B cell (primary cell): ENCODE measurements around the gene USP53. TPM values are rescaled to one million over a fixed set of nuclear protein-coding genes. Genes with fewer than 3 reads are reported as not detected.

Experiments
- ATAC-seq: fragments of 200-7000 bp; cut with Tn5 transposase; one replicate; pipeline ENCODE4 v1.10.0; 2021; ENCODE audit warnings: low read depth, mild to moderate bottlenecking, moderate number of reproducible peaks, moderate library complexity
- CTCF ChIA-PET: fragments of 350-600 bp; sonication (Branson Sonifier 250); formaldehyde crosslinking; loops from one replicate; lab custom pipeline; 2021; ENCODE audit warnings: antibody characterized with exemption, inconsistent platforms; lab: Charles Lee
- POLR2A ChIA-PET: fragments of 350-600 bp; sonication (Branson Sonifier 250); formaldehyde crosslinking; loops from one replicate; lab custom pipeline; 2021; ENCODE audit warnings: antibody characterized with exemption; lab: Charles Lee
- DNase-seq: peaks from one replicate; pipeline ENCODE4 v3.0.0; 2013
- H2AFZ ChIP-seq: 2 replicates; pipeline ENCODE4 v1.6.1; 2012; ENCODE audit warnings: mild to moderate bottlenecking, low read depth, low read length; ENCODE audit not compliant: insufficient read depth, poor library complexity, severe bottlenecking
- H3K27ac ChIP-seq, 2 donors: 1 replicate in 1 of 2; 2 replicates in 1 of 2; pipeline ENCODE4 v1.5.1; 2012 to 2013; ENCODE audit warnings: low read length in 2 of 2, mild to moderate bottlenecking in 2 of 2, moderate library complexity in 1 of 2
- H3K27me3 ChIP-seq, 4 experiments: fragments of 200-600 bp in 1 of 4; sonication (generic) in 1 of 4; replicated peaks in 1 of 4; 1 replicate in 2 of 4; 2 replicates in 2 of 4; pipeline versions ENCODE4 v1.6.1 to v1.7.0; 2013 to 2016; ENCODE audit warnings: low read length in 3 of 4, mild to moderate bottlenecking in 2 of 4, mixed read lengths in 1 of 4, moderate library complexity in 1 of 4; ENCODE audit not compliant: insufficient read depth in 4 of 4, control insufficient read depth in 3 of 4; ENCODE audit errors: control extremely low read depth in 1 of 4
- H3K36me3 ChIP-seq, 2 experiments: replicated peaks in 1 of 2; 1 replicate in 1 of 2; 2 replicates in 1 of 2; pipeline versions ENCODE4 v1.6.1 to v1.7.1; 2013; ENCODE audit warnings: low read length in 1 of 2; ENCODE audit not compliant: insufficient read depth in 2 of 2, control insufficient read depth in 1 of 2; ENCODE audit errors: control extremely low read depth in 1 of 2, extremely low read depth in 1 of 2
- H3K4me1 ChIP-seq, 2 donors: fragments of 200-600 bp in 1 of 2; sonication (generic) in 1 of 2; 1 replicate in 1 of 2; 2 replicates in 1 of 2; pipeline versions ENCODE4 v1.5.1 to v1.6.1; 2013 to 2017; ENCODE audit warnings: low read length in 2 of 2; ENCODE audit not compliant: control insufficient read depth in 2 of 2, insufficient read depth in 2 of 2
- H3K4me2 ChIP-seq: replicated peaks from 2 replicates; pipeline ENCODE3; 2012; ENCODE audit warnings: mild to moderate bottlenecking, low read depth, low read length; ENCODE audit not compliant: poor library complexity, severe bottlenecking
- H3K4me3 ChIP-seq, 5 experiments: fragments of 200-600 bp in 1 of 5; sonication (generic) in 1 of 5; 1 replicate in 3 of 5; 2 replicates in 2 of 5; pipeline versions ENCODE4 v1.5.1 to v1.7.0; 2011 to 2016; ENCODE audit warnings: low read length in 4 of 5, mild to moderate bottlenecking in 4 of 5, low read depth in 2 of 5, control low read depth in 1 of 5, moderate library complexity in 1 of 5; ENCODE audit not compliant: insufficient read depth in 1 of 5; ENCODE audit errors: control extremely low read depth in 1 of 5, extremely low read depth in 1 of 5
- H3K79me2 ChIP-seq: fragments of 200-600 bp; sonication (generic); one replicate; pipeline ENCODE4 v1.6.0; 2016; ENCODE audit warnings: low read length; ENCODE audit not compliant: control insufficient read depth, insufficient read depth
- H3K9ac ChIP-seq: fragments of 200-600 bp; sonication (generic); 2 replicates; pipeline ENCODE4 v1.6.1; 2017; ENCODE audit warnings: mild to moderate bottlenecking, low read length, moderate library complexity
- H3K9me3 ChIP-seq, 3 donors: one replicate each; pipeline versions ENCODE4 v1.6.1 to v1.7.1; 2013; ENCODE audit warnings: low read length in 2 of 3; ENCODE audit not compliant: control insufficient read depth in 2 of 3, insufficient read depth in 1 of 3; ENCODE audit errors: control extremely low read depth in 1 of 3
- H4K20me1 ChIP-seq: 2 replicates; pipeline ENCODE4 v1.6.0; 2012; ENCODE audit warnings: mild to moderate bottlenecking, low read length; ENCODE audit not compliant: insufficient read depth, control insufficient read depth, poor library complexity, severe bottlenecking
- H3K27ac Mint-ChIP-seq: one replicate; pipeline ENCODE4 v1.8.0; 2021; ENCODE audit warnings: mixed read lengths
- H3K27me3 Mint-ChIP-seq: one replicate; pipeline ENCODE4 v1.8.0; 2021; ENCODE audit warnings: mixed read lengths
- H3K4me1 Mint-ChIP-seq: one replicate; pipeline ENCODE4 v1.8.0; 2021; ENCODE audit warnings: mixed read lengths
- H3K4me3 Mint-ChIP-seq: one replicate; pipeline ENCODE4 v1.8.0; 2021; ENCODE audit warnings: mixed read lengths
- H3K9me3 Mint-ChIP-seq: one replicate; pipeline ENCODE4 v1.8.0; 2022; ENCODE audit warnings: mixed read lengths; ENCODE audit not compliant: insufficient read depth
- EZH2 ChIP-seq: IDR thresholded peaks from 2 replicates; pipeline ENCODE4 v1.6.1; 2012; ENCODE audit warnings: borderline replicate concordance, low read depth, mild to moderate bottlenecking, moderate library complexity, low read length; ENCODE audit not compliant: insufficient read depth, poor library complexity, severe bottlenecking
- WGBS: methylation state at CpG from one replicate; pipeline ENCODE4 v1.1.5; 2013; ENCODE audit warnings: missing lambda C conversion rate; ENCODE audit not compliant: insufficient coverage; 5-methylcytosine and 5-hydroxymethylcytosine counted together
- intact Hi-C: fragments of 100-400 bp; cut with micrococcal nuclease; formaldehyde crosslinking; loops from one replicate; pipeline ENCODE4 v1.10.0; 2022
- polyA plus RNA-seq: library from polyadenylated mRNA; depleted of rRNA; stranded (reverse); fragments of >200 nt; gene quantifications from 2 replicates; pipeline ENCODE4 v1.2.3, GENCODE V29; 2012
- total RNA-seq, 2 donors: library from RNA; stranded (reverse); fragments of 120-200 nt in 1 of 2; gene quantifications; 1 replicate in 1 of 2; 2 replicates in 1 of 2; pipeline versions ENCODE4 v1.2.3 to v1.2.4, GENCODE V29; 2013 to 2022
- TF ChIP-seq, protein P1 (sequence below): fragments of 200-600 bp; IDR thresholded peaks from one replicate; pipeline ENCODE4 v1.8.0; 2022; ENCODE audit warnings: antibody characterized with exemption, mild to moderate bottlenecking

USP53 gene
- total and polyA plus RNA-seq, 2 donors (not counting 1 experiment from before 2014, with no cell fraction given), result 12.9 to 45.0 TPM

DNA sequence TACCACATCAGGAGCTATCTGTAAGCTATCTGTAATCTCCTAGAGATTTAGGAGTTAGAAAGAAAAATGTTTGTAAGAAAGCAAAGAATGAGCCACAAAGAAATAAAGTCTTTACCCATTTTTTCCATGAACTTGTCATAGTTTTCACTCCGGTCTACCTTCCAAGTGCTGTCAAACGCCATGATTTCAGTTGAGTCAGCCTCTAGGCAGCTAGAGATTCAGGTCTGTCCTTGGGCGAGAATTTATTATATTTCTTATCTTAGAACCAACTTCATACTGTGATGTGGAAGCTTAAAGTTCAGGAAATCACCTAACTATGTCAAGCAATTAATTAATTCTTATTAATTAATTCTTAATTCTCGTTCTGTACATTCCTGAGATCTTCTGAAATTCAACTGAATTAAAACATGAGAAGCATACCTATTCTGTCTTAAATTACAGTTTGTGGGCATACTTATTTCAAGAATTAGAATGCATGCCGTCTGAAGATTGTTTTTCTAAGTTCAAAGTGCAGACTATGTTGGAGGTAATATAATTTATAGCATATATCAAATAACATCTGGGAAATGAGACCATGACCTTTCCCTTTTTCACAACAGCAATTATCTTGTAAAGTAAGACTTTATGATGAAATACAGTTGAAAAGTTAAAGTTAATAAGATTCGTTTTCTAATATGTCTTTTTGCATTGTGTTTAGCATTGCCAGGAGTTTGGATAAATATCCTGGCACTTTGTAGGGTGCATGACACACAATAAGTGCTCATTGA is 109.6 kb downstream of the USP53 start, which contains the start of gene FABP2:
TSS of gene FABP2 (minus strand) at position 218 of the 767 bp plus-strand sequence. CDS start at position 182, 36 bp downstream.
- H3K36me3 ChIP-seq, result no peaks in the 10 kb centered on the region
- no peak within 1 kb of the TSS for H3K4me2 ChIP-seq
- no peak for DNase-seq
- 100% methylated on average over 2 of the region's 6 CpGs for WGBS
- peaks cover 0 to 4% (median 0%) of the 10 kb centered on the region in 4 experiments for H3K27me3 ChIP-seq
- ATAC-seq, result no peak
- CTCF ChIA-PET, result no interaction called here
- Mint-ChIP-seq H3K4me3 (no peak within 1 kb of the TSS), H3K27me3 (peaks cover 8% of the 10 kb centered on the region), H3K27ac (no peak within 1 kb of the TSS), H3K4me1 (no peaks in the 10 kb centered on the region), H3K9me3 (no peaks in the 10 kb centered on the region)
- H3K9ac ChIP-seq, result no peak within 1 kb of the TSS
- POLR2A ChIA-PET, result no interaction called here
- no peak within 1 kb of the TSS for H3K4me3 ChIP-seq
- no peak for TF ChIP-seq EZH2
- TF ChIP-seq, protein P1, sequence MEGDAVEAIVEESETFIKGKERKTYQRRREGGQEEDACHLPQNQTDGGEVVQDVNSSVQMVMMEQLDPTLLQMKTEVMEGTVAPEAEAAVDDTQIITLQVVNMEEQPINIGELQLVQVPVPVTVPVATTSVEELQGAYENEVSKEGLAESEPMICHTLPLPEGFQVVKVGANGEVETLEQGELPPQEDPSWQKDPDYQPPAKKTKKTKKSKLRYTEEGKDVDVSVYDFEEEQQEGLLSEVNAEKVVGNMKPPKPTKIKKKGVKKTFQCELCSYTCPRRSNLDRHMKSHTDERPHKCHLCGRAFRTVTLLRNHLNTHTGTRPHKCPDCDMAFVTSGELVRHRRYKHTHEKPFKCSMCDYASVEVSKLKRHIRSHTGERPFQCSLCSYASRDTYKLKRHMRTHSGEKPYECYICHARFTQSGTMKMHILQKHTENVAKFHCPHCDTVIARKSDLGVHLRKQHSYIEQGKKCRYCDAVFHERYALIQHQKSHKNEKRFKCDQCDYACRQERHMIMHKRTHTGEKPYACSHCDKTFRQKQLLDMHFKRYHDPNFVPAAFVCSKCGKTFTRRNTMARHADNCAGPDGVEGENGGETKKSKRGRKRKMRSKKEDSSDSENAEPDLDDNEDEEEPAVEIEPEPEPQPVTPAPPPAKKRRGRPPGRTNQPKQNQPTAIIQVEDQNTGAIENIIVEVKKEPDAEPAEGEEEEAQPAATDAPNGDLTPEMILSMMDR, result no peak
- intact Hi-C loops, result no loop called here
- H4K20me1 ChIP-seq, result no peaks in the 10 kb centered on the region
- H2AFZ ChIP-seq, result no peak within 1 kb of the TSS
- no peaks in the 10 kb centered on the region for H3K4me1 ChIP-seq
- no peaks in the 10 kb centered on the region for H3K79me2 ChIP-seq
- H3K9me3 ChIP-seq, result no peaks in the 10 kb centered on the region
- no peak within 1 kb of the TSS for H3K27ac ChIP-seq

DNA sequence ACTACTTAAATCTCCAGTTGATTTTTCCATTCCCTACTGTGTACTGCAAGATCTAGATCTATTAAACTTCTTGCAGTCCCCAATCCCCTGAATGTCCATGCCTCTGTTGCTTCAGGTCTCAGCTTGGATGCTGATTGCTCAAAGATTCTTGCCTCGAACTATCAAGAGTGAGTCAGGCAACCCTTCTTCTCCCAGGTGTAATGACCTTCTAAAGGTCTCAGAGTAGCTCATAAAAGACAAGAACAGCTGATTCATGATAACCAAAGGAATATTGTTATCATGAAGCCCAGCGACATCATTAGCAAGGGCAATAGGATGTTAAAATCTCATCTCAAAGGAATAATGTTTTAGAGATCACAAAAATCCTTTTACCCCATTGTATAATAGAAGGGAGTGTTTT is 116.2 kb downstream of the USP53 start:
- no peaks in the 10 kb centered on the region for H3K4me1 ChIP-seq
- no peaks in the 10 kb centered on the region for H3K36me3 ChIP-seq
- TF ChIP-seq EZH2, result no peak
- TF ChIP-seq, protein P1, result no peak
- no peak overlapping the region for H3K9ac ChIP-seq
- no peaks in the 10 kb centered on the region for H3K79me2 ChIP-seq
- ATAC-seq (no peak), DNase-seq (no peak)
- H3K27me3 Mint-ChIP-seq, result peaks cover 33% of the 10 kb centered on the region
- no peaks in the 10 kb centered on the region for H3K4me1 Mint-ChIP-seq
- H3K27me3 ChIP-seq, result no peaks in the 10 kb centered on the region
- 57% methylated on average over 1 of the region's 2 CpGs for WGBS
- no peaks in the 10 kb centered on the region for H4K20me1 ChIP-seq
- H3K4me2 ChIP-seq, result no peak overlapping the region
- H3K9me3 Mint-ChIP-seq, result no peaks in the 10 kb centered on the region
- intact Hi-C loops, result no loop called here
- H3K4me3 ChIP-seq, result no peak overlapping the region
- ChIA-PET POLR2A (no interaction called here), CTCF (no interaction called here)
- no peak overlapping the region for H3K4me3 Mint-ChIP-seq
- no peak overlapping the region for H2AFZ ChIP-seq
- no peaks in the 10 kb centered on the region for H3K9me3 ChIP-seq
- H3K27ac ChIP-seq, result no peak overlapping the region
- no peak overlapping the region for H3K27ac Mint-ChIP-seq
